Right lung (tissue), 5 donors: ENCODE measurements around the gene RESF1. TPM values are rescaled to one million over a fixed set of nuclear protein-coding genes. Genes with fewer than 3 reads are reported as not detected.
A peak's percentile ranks its signal among the peaks of the same experiment; 100 is the strongest.

Experiments used
- DNase-seq, 2 donors: peaks; one replicate each; pipeline ENCODE4 v3.0.0-alpha.2; 2013
- polyA plus RNA-seq, 5 donors: library from polyadenylated mRNA; unstranded; fragments of 120-200 nt; gene quantifications; one replicate each; pipeline versions ENCODE4 v1.2.1 to v1.2.3, GENCODE V29; 2013; ENCODE audit warnings: inconsistent platforms in 1 of 5, low replicate concordance in 1 of 5; ENCODE audit not compliant: insufficient read length in 5 of 5, insufficient read depth in 1 of 5

RESF1 gene
- polyA plus RNA-seq, 5 donors: 32.6 to 52.7 (median 43.6) TPM

GRCh38 chr12:31959701-31960391 lies 631 bp downstream of the RESF1 start:
- peak; percentile 42 to 47 for DNase-seq

DNA sequence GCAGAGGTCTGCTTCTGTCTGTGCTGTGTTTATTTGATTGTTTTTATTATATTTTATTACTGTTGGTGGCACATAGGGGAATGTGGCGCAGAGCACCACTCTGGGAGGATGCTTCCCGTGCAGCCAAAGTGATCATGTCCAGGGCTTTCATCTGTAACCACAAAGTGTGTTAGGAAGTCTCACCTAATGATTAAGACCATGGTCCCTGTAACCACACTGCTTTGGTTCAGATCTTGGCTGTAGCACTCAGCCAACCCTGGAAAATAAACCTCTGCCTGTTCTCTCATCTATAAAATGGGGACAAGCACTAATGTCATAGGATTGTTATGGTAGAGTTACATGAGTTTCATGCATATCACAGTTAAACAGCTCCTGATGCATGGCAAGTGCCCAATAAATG lies 1.9 kb downstream of the RESF1 start:
- DNase-seq: no peak

GRCh38 chr12:31962076-31962475 lies 2.9 kb downstream of the RESF1 start:
- DNase-seq: no peak

GRCh38 chr12:31964280-31964679 lies 5.1 kb downstream of the RESF1 start:
- no peak for DNase-seq

- DNase-seq: no peak
These were observed 5.9 kb downstream of the RESF1 start for GRCh38 chr12:31965090-31965489.

DNA sequence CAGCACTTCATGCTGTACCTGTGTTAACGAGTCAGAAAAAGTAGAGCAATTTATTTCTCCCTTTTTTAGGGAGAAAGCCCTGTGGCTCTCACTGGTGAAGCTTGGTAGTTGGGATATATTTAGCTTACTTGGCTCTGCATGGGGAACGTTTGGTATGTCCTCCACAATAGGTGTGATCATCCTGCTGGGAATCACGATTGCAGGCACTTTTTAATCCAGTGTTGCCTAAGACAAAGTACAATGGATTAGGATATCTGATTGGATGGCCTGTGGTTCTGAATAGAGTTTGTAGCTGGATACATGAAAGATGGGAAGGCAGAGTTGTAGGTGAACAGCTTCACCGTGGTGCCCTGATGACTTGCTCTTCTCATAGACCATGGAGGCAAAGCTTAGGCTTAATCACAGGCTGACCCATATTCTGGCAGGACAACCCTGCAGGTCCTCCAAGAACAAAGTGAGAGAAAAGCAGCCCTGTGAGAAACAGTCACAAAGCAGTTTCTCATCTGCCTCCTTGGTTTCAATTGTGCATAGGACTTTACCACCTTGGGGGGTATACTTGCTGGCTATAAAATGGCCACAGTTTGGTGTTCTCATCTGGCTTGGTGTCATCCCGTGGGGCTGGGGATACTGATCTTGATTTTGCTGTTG lies 7.5 kb downstream of the RESF1 start:
- DNase-seq: no peak

GRCh38 chr12:31967539-31967938 lies 8.3 kb downstream of the RESF1 start:
- no peak for DNase-seq

DNA sequence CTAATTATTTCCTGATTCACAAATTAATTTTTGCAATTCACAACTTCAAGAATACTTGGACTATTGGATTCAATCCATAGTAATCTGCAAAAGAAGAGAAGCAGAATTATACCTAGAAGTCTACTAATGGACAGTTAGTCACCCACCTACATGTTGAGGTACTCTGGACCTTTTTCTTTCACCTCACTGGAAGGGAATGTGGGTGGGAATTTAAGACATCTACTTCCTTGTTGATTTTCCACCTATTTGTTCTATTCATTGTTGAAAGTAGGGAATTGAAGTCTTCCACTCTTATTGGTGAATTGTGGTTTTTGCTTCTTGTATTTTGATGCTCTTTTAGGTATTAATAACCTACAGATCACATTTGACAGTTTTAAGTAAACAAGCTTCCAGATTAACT lies 11.0 kb downstream of the RESF1 start:
- DNase-seq: no peak

DNA sequence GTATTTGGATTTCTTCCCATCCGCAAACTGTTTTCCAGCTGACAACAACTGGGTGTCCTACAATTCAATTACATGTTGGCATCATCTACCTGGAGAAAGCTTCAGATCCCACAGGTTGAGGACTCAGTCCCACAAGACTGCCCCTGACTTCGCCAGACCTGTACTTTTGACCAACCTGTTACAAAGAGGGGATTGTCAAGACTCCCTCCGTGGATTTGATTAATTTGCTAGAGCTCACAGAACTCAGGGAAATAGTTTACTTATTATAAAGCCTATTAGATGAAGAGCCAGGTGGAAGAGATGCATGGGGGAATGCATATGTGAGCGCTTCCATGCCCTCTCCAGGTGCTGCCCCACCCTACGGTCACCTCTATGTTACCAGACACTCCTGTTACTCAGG lies 14.6 kb downstream of the RESF1 start:
- no peak for DNase-seq

- no peak for DNase-seq
These were observed 15.5 kb downstream of the RESF1 start for GRCh38 chr12:31974673-31975072.

GRCh38 chr12:31984806-31985591 lies 25.8 kb downstream of the RESF1 start:
- DNase-seq: no peak

GRCh38 chr12:31985832-31986231 lies 26.6 kb downstream of the RESF1 start:
- DNase-seq: no peak

GRCh38 chr12:31989571-31990362 lies 30.6 kb downstream of the RESF1 start:
- DNase-seq: no peak

GRCh38 chr12:31991146-31991545 lies 31.9 kb downstream of the RESF1 start:
- DNase-seq: no peak

DNA sequence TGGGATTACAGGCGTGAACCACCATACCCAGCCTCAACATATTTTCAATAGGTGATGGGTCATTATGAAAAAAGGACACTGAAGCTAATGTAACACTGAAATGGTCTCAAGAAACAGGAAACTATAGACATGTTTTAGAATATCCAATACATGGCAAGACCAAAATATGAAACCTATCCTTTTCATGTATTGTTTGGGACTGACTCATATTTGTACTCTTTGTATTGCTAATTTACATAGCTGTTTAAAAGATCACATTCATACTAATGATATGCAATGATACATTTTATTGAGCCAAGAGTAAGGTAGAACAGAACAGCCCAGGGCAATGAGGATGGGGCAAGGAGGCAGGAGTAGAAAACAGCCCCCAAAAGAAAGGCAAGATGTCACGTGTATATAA lies 32.6 kb downstream of the RESF1 start:
- DNase-seq: no peak

- DNase-seq: no peak
These were observed 40.5 kb downstream of the RESF1 start for GRCh38 chr12:31999692-32000091.

- no peak for DNase-seq
These were observed 41.3 kb downstream of the RESF1 start for GRCh38 chr12:32000373-32001005.

DNA sequence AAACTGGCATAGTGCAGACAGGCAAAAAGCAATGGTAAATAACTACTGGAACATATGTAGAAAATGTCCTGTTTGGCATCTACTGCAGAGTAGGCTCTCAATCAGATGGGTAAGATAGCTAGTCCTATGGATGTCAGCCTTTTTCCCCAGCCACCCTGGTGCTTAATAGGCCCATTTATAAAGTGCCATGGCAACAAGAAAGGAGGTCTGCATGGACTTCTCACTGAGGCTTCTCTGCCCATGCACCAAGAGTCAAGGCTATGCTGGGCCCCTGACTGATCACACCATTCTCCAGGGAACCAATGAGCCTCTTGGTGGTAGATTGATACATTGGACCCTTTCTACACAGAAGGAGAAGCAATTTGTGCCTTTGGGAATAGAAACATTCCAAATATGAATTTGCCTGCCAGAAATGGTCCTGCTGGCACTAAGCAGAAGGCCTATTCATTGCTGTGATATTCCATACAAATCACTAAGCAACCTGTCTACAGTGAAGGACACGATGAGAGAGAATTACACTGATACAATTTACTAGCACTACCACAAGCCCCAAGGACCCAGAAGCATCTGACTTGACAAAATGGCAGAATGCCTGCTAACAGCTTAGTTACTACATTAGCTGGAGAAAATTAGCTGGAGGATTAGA lies 43.8 kb downstream of the RESF1 start:
- DNase-seq: no peak

GRCh38 chr12:32003654-32004053 lies 44.4 kb downstream of the RESF1 start:
- DNase-seq: no peak

DNA sequence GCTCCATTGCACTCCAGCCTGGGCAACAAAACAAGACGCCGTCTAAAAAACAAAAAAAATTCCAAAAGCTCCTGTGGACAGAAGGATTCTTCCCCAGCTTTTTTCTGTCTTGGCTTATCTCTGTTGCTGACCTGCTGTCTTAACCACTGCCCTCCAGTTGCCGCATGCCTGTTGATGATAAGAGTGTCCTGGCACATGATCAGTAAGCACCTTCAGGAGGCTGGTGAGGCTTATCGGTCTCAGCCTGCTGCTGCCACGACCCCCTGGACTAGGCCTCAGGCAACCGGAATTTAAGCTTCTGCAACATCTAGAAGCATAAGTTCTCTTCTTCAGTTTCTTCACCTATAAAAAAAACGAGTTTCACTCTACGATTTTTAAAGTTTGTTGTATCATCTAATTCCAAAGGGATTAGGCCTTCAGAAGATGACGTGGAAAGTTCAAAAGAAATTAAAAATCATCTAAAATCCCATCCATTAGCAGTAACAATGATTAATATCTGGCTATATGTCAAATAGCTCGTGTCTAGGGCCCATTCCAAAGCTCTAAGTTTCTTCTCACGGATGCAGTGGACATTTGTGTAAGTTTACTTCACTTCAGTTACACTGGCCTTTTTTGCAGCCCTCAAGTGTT lies 46.4 kb downstream of the RESF1 start:
- no peak for DNase-seq
